SK-N-SH (cell line): ENCODE results near the gene MFSD2B. TPM values are rescaled to one million over a fixed set of nuclear protein-coding genes. Genes with fewer than 3 reads are reported as not detected.

Experiments used
- CTCF ChIA-PET: fragments of 300-600, 350-600 bp; formaldehyde crosslinking; extraction: SDS; loops from one replicate; lab custom pipeline; 2021; lab: Yijun Ruan, JAX
- POLR2A ChIA-PET: fragments of 350-600 bp; sonication (Branson Sonifier 250); formaldehyde crosslinking; extraction: SDS; loops from one replicate; lab custom pipeline; 2020; ENCODE audit warnings: antibody characterized with exemption, inconsistent platforms; lab: Yijun Ruan, JAX
- DNase-seq: peaks from one replicate; pipeline ENCODE4 v3.0.0; 2012
- H2AFZ ChIP-seq: fragments of 200-600 bp; sonication (generic); 2 replicates; pipeline ENCODE4 v1.8.1; 2016; ENCODE audit warnings: antibody characterized with exemption, mild to moderate bottlenecking, low read depth
- H3F3A ChIP-seq: fragments of 200-600 bp; sonication (generic); replicated peaks from 2 replicates; pipeline ENCODE3; 2016; ENCODE audit warnings: antibody characterized with exemption, mild to moderate bottlenecking; ENCODE audit not compliant: insufficient read depth
- H3K27ac ChIP-seq, 2 experiments: fragments of 200-500 bp in 1 of 2; fragments of 200-600 bp in 1 of 2; sonication (Bioruptor generic) in 1 of 2; sonication (generic), shearing (Covaris generic) in 1 of 2; 2 replicates each; pipeline versions ENCODE4 v1.5.1 to v1.6.1; 2014 to 2016; ENCODE audit warnings: low read depth in 2 of 2, inconsistent platforms in 1 of 2, low read length in 1 of 2, mild to moderate bottlenecking in 1 of 2, mixed read lengths in 1 of 2
- H3K27me3 ChIP-seq: fragments of 200-600 bp; sonication (generic), shearing (Covaris generic); 2 replicates; pipeline ENCODE4 v1.6.1; 2016; ENCODE audit warnings: mixed run types; ENCODE audit not compliant: insufficient read depth
- H3K36me3 ChIP-seq, 2 experiments: fragments of 200-500 bp in 1 of 2; fragments of 200-600 bp in 1 of 2; sonication (Bioruptor generic) in 1 of 2; sonication (generic) in 1 of 2; replicated peaks in 1 of 2; 2 replicates each; pipeline versions ENCODE3 to v1.5.1; 2014 to 2016; ENCODE audit warnings: low read length in 1 of 2, mild to moderate bottlenecking in 1 of 2; ENCODE audit not compliant: insufficient read depth in 2 of 2, control insufficient read depth in 1 of 2
- H3K4me1 ChIP-seq, 2 experiments: fragments of 200-500 bp in 1 of 2; fragments of 200-600 bp in 1 of 2; sonication (Bioruptor generic) in 1 of 2; sonication (generic), shearing (Covaris generic) in 1 of 2; 2 replicates each; pipeline versions ENCODE4 v1.5.1 to v1.6.1; 2014 to 2016; ENCODE audit warnings: low read depth in 1 of 2, low read length in 1 of 2, mixed run types in 1 of 2; ENCODE audit not compliant: insufficient read depth in 2 of 2, control insufficient read depth in 1 of 2
- H3K4me2 ChIP-seq: fragments of 200-600 bp; sonication (generic), shearing (Covaris generic); 2 replicates; pipeline ENCODE4 v1.6.1; 2017; ENCODE audit warnings: mixed run types
- H3K4me3 ChIP-seq, 2 experiments: fragments of 200-500 bp in 1 of 2; fragments of 200-600 bp in 1 of 2; sonication (Bioruptor generic) in 1 of 2; sonication (generic), shearing (Covaris generic) in 1 of 2; 2 replicates each; pipeline versions ENCODE4 v1.5.1 to v1.8.1; 2014 to 2016; ENCODE audit warnings: low read depth in 2 of 2, inconsistent platforms in 1 of 2, low read length in 1 of 2, mild to moderate bottlenecking in 1 of 2, mixed read lengths in 1 of 2, moderate library complexity in 1 of 2
- H3K79me2 ChIP-seq: fragments of 200-600 bp; sonication (generic); 2 replicates; pipeline ENCODE4 v1.8.1; 2017; ENCODE audit warnings: mild to moderate bottlenecking; ENCODE audit not compliant: insufficient read depth
- H3K9ac ChIP-seq: fragments of 200-600 bp; sonication (generic); 2 replicates; pipeline ENCODE4 v1.6.1; 2017; ENCODE audit warnings: mixed run types
- H3K9me2 ChIP-seq: fragments of 200-600 bp; sonication (generic); 2 replicates; pipeline ENCODE4 v1.6.1; 2017; ENCODE audit warnings: mixed run types
- H3K9me3 ChIP-seq: fragments of 200-600 bp; sonication (generic); 2 replicates; pipeline ENCODE4 v1.6.1; 2017; ENCODE audit warnings: mixed run types, mild to moderate bottlenecking, moderate library complexity
- H4K20me1 ChIP-seq: fragments of 200-600 bp; sonication (generic); 2 replicates; pipeline ENCODE4 v1.6.1; 2017; ENCODE audit warnings: mild to moderate bottlenecking, mixed run types; ENCODE audit not compliant: insufficient read depth
- CHD2 ChIP-seq: fragments of 150-350 bp; IDR thresholded peaks from 2 replicates; pipeline ENCODE4 v1.6.1; 2018; ENCODE audit warnings: low read length; ENCODE audit not compliant: partially characterized antibody
- CTCF ChIP-seq: fragments of 200-600 bp; sonication (generic); IDR thresholded peaks from 2 replicates; pipeline ENCODE4 v1.6.1; 2017; ENCODE audit warnings: antibody characterized with exemption, mild to moderate bottlenecking, moderate library complexity
- FOXJ3 ChIP-seq: sonication (generic); formaldehyde crosslinking; IDR thresholded peaks from 2 replicates; pipeline ENCODE4 v1.5.1; 2020; ENCODE audit warnings: mild to moderate bottlenecking, missing genetic modification reagents
- FOXM1 ChIP-seq: IDR thresholded peaks from 2 replicates; pipeline ENCODE4 v1.4.0; 2012; ENCODE audit warnings: low read depth, mild to moderate bottlenecking
- IRF3 ChIP-seq: fragments of 150-350 bp; IDR thresholded peaks from 2 replicates; pipeline ENCODE4 v1.6.1; 2016; ENCODE audit warnings: mild to moderate bottlenecking, low read depth, low read length
- JUND ChIP-seq: IDR thresholded peaks from 2 replicates; pipeline ENCODE4 v1.4.0; 2012
- MAX ChIP-seq: IDR thresholded peaks from 2 replicates; pipeline ENCODE4 v1.4.0; 2012; ENCODE audit warnings: low read depth
- MEF2A ChIP-seq: IDR thresholded peaks from 2 replicates; pipeline ENCODE4 v1.4.0; 2012; ENCODE audit warnings: low read depth, borderline replicate concordance
- POLR2AphosphoS5 ChIP-seq: IDR thresholded peaks from 2 replicates; pipeline ENCODE4 v1.6.1; 2012; ENCODE audit warnings: low read depth, low read length
- RAD21 ChIP-seq: IDR thresholded peaks from 2 replicates; pipeline ENCODE4 v1.6.1; 2012; ENCODE audit warnings: mild to moderate bottlenecking, low read length
- RCOR1 ChIP-seq: fragments of 150-350 bp; IDR thresholded peaks from 2 replicates; pipeline ENCODE4 v1.6.1; 2017; ENCODE audit warnings: antibody characterized with exemption, low read length
- RFX5 ChIP-seq: IDR thresholded peaks from 2 replicates; pipeline ENCODE4 v1.6.1; 2012; ENCODE audit warnings: mild to moderate bottlenecking, improper control_type of control experiment, low read length
- YY1 ChIP-seq: IDR thresholded peaks from 2 replicates; pipeline ENCODE4 v1.4.0; 2012; ENCODE audit warnings: low read depth, mild to moderate bottlenecking
- ZBTB33 ChIP-seq: IDR thresholded peaks from 2 replicates; pipeline ENCODE4 v1.4.0; 2012; ENCODE audit warnings: low read depth, borderline replicate concordance
- WGBS: methylation state at CpG from one replicate; pipeline ENCODE4 v1.1.6; 2017; ENCODE audit warnings: low lambda C conversion rate; 5-methylcytosine and 5-hydroxymethylcytosine counted together
- polyA plus RNA-seq, 3 experiments: library from polyadenylated mRNA; depleted of rRNA; stranded (reverse); fragments of >200 nt; gene quantifications; 2 replicates each; pipeline ENCODE4 v1.2.3, GENCODE V29; 2012

Gene MFSD2B
- polyA plus RNA-seq, 1 of the 3 experiments (the other 2 are of a cell fraction): not detected

- CTCF ChIA-PET: no interaction called here
- Histone ChIP-seq H3K9me3 (no peaks in the 10 kb centered on the region), H3K9ac (no peak overlapping the region), H3K9me2 (no peaks in the 10 kb centered on the region), H3K79me2 (no peaks in the 10 kb centered on the region), H3K36me3 (peaks cover 0 to 4% of the 10 kb centered on the region in 2 experiments), H3K27ac (no peak overlapping the region)
- no peak for DNase-seq
- POLR2A ChIA-PET: no interaction called here
- no peak for TF ChIP-seq YY1
- TF ChIP-seq FOXJ3 (CRISPR knock-in tag): no peak
- TF ChIP-seq ZBTB33: no peak
- TF ChIP-seq JUND: no peak
- TF ChIP-seq, all 33 proteins: peak for 0
- peaks cover 0 to 7% of the 10 kb centered on the region in 2 experiments; a peak in 1 of 4 replicates for H3K4me1 ChIP-seq
- no peak overlapping the region for H3K4me3 ChIP-seq
- no peaks in the 10 kb centered on the region for H3K27me3 ChIP-seq
- no peak overlapping the region for H3K4me2 ChIP-seq
- H3F3A ChIP-seq: peaks cover 4% of the 10 kb centered on the region
- H4K20me1 ChIP-seq: no peaks in the 10 kb centered on the region
- no peak overlapping the region for H2AFZ ChIP-seq
Measured at GRCh38 chr2:24007693-24008092, 2.2 kb upstream of the MFSD2B start.

- POLR2A ChIA-PET: no interaction called here
- Histone ChIP-seq H3K9me3 (no peaks in the 10 kb centered on the region), H3K4me3 (no peak overlapping the region), H3K36me3 (peaks cover 0 to 4% of the 10 kb centered on the region in 2 experiments), H3F3A (peaks cover 4% of the 10 kb centered on the region), H3K9me2 (no peaks in the 10 kb centered on the region), H3K27me3 (no peaks in the 10 kb centered on the region), H3K9ac (no peak overlapping the region), H3K4me1 (peaks cover 0 to 7% of the 10 kb centered on the region in 2 experiments; a peak in 1 of 4 replicates), H3K79me2 (no peaks in the 10 kb centered on the region), H4K20me1 (no peaks in the 10 kb centered on the region), H3K4me2 (no peak overlapping the region), H3K27ac (no peak overlapping the region), H2AFZ (no peak overlapping the region)
- DNase-seq: no peak
- CTCF ChIA-PET: interaction anchor here (1.0 to 2.1 kb wide), 3 partner anchors 11 to 82 kb away, joined by 3 to 5 read pairs (median 4); partner anchors contain the start of gene ATAD2B
- TF ChIP-seq FOXM1 (no peak), IRF3 (no peak), CTCF (no peak), RAD21 (no peak), MEF2A (no peak), POLR2AphosphoS5 (no peak), RFX5 (no peak), MAX (no peak), CHD2 (no peak), RCOR1 (no peak)
- WGBS: 80% methylated on average over 13 of the region's 13 CpGs
Measured at GRCh38 chr2:24008672-24009366, 1.1 kb upstream of the MFSD2B start.
